H54 (cell line): ENCODE measurements around the gene DBN1.

ENCODE experiments used
- DNase-seq: peaks from one replicate; pipeline ENCODE4 v3.0.0; 2011; ENCODE audit warnings: low spot score, mixed read lengths; ENCODE audit not compliant: insufficient read length
- FAIRE-seq: peaks from 3 replicates; lab custom pipeline; 2011; peaks lifted over from hg19 to GRCh38; lab: Jason Lieb, UNC
- POLR2A ChIP-seq: IDR thresholded peaks from 2 replicates; pipeline ENCODE4 v1.6.1; 2011; ENCODE audit warnings: low read depth, mild to moderate bottlenecking, low read length

DBN1 gene

DNA sequence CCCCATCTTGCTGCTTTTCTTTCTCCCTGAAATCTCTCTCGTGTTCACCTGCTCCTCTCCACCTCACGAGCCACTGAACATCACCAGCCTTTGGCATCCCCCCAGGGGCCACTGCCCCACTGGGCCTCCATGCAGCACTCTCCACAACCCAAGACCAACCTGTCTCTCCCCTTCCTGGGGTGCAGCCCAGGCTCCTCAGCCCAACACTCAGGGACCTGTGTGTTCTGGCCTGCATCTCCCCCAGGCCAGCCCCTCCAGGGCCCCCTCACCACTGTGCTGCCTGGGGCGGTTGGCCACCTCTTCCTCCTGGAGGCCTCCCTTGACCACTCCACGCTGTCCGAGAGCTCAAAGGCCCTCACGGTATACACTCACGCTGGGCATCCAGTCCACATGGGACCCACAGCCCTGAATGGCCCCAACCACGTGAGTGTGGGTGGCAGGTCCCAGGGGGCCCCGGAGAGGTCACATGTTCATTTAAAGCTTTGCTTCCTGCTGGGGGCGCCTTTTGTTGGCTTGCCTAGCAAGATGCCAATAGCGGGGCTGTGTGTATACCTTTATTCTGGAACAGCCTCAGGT is 36.6 kb upstream of the DBN1 start:
- FAIRE-seq (no peak), DNase-seq (no peak)
- TF ChIP-seq POLR2A = no peak

DNA sequence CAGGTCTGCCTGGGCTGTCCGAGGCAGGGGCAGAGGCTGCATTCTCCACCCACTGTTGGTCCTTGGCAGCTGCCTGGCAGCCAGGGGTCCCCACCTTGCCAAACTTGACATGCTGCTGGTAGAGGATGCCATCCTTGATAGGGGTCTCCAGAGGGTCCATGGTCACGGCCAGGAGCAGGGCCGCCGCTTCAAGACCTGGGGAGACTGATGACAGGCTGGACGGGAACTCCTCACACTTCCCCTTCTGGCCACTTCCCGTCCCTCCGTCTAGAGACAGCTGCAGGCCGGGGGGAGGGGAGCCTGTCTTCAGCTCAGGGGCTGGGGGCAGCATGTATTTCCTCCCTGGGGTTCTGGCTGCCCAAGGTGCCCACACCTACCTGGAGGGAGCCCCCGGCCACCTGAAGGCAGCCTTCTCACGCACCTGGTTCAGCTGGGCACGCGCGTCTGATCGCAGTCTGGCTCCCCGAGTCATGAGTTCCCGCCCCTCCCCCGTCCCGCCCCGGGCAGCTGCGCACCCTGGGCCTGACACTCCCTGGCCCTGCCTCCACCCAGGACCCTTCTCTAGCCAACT is 36.0 kb upstream of the DBN1 start, which contains the start of gene DOK3:
TSS of gene DOK3 (minus strand) at position 446 of the 571 bp plus-strand sequence. CDS start at position 160, 286 bp downstream.
- FAIRE-seq (no peak), DNase-seq (no peak)
- no peak for TF ChIP-seq POLR2A

DNA sequence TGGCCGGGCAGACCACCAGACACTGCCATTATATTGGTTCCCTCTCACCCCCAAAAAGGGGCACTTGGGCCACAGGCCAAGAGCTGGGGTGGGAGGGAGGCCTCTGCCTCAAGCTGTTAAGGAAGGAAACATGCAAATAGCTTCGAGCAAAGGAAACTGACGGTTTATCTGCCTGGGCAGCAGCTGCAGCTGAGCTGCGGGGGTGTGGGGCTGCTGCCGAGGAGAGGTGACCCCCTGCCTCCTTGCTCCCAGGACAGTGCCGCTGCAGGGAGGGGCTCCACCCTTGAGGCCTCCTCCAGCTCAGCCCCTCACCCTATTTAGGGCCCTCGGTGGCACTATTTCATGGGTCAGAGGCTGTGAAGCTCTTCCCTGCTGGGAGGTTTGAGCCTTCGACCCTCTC is 35.4 kb upstream of the DBN1 start:
- no peak for TF ChIP-seq POLR2A

DNA sequence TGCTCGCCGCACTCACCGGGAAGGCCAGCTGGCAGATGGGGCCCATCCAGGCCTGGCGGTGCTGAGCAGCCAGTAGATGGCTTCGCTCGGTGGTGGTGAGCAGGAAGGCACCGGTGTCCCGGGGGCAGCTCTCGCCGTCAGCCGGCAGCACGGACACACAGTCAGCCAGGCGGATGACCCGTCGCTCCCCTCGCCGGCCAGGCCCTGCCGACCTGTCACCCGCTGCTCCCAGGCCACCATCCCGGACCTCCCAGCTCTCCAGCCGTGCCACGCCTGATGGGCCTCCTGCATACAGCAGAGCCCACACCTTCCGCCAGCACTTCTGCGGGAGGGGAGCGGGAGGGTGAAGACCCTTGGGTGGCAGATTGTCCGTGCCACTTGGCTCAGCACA is 34.8 kb upstream of the DBN1 start:
- no peak for FAIRE-seq
- DNase-seq = no peak
- no peak for TF ChIP-seq POLR2A

More for the DNA sequence above, 35.4 kb upstream of the DBN1 start:
- no peak for FAIRE-seq
- DNase-seq = no peak

DNA sequence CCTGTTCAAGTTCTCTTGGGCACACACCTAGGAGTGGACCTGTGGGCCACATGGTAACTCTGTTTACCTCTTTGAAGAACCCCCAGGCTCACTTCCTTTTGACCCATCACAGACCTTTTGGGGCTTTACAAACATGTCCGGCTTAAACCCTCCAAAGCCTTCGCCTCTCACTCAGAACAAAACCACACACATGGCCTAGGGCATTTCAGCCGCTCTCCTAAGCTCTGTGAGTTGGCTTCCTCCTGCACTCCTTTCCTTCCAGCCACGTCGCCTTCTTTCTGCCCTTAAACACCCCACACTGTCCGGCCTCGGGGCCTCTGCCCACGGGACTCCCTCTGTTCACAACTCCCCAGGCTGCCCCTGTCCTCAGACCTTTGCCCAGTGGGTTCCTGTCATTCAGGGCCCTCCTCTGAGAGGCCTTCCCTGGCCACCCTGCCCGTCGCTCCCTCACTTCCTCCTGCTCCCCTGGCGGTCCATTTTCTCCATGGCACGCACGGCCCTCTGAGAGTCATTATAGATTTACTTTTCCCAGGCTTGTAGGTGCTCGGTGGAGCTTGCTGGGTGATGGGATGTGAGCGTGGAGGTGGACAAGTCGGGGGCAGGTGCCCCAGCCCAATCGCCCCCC is 34.3 kb upstream of the DBN1 start:
- FAIRE-seq (no peak), DNase-seq (no peak)
- TF ChIP-seq POLR2A = no peak

DNA sequence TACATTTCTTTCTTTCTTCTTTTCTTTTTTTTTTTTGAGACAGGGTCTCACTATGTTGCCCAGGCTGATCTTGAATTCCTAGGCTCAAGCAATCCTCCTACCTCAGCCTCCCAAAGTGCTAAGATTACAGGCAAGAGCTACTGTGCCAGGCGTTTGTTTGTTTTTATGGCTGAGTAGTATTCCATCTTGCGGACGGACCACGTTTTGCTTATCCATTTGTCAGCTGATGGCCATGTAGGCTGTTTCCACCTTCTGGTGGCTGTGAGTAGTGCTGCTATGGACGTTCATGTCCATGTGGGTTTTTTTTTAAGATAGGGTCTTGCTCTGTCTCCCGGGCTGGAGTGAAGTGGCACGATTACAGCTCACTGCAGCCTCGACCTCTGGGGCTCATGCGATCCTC is 33.7 kb upstream of the DBN1 start:
- TF ChIP-seq POLR2A = no peak
- DNase-seq (no peak), FAIRE-seq (no peak)

DNA sequence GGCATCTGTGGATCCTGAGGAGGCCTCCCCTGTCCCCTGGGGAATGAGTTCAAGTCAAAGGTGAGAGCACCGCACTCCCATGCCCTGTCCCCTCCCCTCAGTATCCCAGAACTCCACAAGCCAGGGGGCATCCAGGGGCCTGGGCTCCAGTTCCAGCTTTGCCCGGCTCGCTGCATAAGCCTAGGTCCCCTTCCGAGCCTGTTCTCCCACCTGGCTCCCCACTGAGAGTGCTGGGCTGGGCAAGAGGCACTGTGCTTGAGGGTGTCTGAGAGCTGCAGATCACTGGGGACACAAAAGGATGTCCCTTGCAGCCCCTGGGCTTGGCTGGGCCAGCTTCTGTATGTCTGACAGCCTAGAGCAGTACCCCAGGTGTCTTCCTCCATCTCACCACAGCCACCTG is 31.6 kb upstream of the DBN1 start:
- no peak for TF ChIP-seq POLR2A
- DNase-seq (no peak), FAIRE-seq (no peak)

DNA sequence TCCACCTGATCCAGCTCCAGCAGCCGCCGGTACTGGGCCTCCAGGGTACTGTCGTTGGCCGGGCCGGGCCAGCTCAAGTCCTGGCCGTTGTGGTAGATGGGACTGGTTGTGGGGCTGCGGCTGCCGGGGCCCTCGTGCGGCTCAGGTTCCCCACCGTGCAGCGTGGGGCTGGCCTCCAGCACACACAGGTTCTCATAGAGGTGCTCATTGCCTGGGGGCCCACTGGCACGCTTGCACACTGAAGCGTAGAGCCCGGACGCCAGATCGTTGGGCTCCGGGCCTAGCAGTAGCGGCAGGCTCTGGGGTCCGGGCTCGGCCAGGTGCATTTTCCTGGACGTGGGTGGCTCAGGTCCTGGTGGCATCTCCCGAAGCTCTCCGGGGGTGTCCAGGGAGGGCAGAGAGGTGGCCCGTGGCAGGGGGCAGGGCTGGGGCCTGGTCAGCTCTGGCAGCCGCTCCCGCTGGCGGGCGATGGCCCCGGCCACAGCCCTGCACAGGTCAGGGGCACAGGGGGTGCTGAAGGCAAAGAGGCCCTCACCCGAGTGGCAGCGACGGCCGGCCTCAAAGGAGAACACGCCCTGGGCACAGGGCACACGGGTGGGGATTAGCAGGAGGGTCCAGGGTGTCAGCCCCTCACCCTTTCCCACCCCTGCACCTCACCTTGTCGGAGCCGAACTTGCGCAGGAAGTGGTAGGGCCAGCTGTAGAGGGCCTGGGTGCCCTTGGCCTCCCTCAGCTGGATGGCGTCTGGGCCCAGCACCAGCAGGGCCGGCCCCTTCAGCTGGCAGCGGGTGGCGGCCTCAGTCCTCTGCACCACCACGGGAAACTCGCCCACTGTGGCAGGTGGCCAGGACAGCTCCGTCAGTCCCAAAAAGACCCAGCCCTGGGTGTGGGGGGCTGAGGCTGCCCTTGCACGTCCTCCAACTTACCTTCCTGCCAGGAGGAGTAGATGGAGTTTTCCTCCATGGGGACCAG is 30.9 kb upstream of the DBN1 start:
- FAIRE-seq (no peak), DNase-seq (no peak)
- no peak for TF ChIP-seq POLR2A

DNA sequence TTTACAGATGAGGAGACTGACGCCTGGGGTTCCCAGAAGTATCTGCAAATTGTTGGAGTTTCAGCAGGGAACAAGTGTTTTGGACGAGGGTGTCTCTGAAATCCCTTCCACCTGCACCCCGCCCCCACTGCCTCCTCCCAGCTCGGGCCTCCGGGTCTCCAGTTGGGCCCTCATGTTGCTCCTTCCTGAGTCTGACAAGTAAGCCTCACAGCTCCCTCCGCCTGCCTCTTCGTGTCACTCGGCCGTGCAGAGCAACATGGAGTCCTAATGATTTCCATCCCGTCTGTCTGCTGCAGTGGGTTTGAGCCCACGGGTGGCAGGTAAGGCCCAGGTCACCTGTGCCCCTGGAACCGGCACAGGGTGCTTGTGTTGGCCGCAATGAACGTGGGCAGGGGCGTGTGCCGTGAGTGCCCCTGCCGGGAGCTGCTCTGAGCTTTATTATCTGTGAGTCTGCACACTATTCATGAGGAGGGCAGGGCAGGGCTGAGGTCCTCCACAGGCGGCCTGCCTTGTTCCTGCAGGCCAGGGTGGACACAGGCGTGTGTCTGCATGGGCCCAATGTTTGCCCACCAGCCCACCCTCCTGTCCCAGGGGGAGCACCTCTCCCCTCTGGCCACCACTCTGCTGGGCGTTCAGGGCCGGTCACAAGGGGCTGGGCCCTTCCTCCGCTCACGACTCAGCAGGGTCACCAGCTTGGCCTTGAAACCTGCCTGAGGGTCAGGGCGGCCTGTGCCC is 30.1 kb upstream of the DBN1 start:
- DNase-seq (no peak), FAIRE-seq (no peak)
- no peak for TF ChIP-seq POLR2A

DNA sequence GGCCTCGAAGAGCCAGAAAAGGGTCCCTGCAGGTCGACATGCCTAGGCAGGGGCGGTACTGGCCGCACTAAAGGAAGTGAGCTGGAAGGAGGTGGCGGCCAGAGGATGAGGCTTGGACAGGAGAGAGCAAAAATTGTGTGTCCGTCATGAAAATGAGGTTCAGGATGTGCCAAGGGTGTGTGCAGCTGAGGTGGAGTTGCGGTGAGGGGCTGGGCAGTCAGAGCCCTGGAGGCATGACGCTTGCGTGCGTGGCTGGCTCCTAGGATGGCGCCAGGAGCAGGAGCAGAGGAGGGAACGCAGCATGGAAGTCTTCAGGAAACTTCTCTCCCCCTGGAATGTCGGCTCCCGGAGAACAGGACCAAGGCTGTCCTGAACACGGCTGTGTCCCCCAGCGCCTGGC is 29.5 kb upstream of the DBN1 start:
- TF ChIP-seq POLR2A = no peak
- DNase-seq (no peak), FAIRE-seq (no peak)

DNA sequence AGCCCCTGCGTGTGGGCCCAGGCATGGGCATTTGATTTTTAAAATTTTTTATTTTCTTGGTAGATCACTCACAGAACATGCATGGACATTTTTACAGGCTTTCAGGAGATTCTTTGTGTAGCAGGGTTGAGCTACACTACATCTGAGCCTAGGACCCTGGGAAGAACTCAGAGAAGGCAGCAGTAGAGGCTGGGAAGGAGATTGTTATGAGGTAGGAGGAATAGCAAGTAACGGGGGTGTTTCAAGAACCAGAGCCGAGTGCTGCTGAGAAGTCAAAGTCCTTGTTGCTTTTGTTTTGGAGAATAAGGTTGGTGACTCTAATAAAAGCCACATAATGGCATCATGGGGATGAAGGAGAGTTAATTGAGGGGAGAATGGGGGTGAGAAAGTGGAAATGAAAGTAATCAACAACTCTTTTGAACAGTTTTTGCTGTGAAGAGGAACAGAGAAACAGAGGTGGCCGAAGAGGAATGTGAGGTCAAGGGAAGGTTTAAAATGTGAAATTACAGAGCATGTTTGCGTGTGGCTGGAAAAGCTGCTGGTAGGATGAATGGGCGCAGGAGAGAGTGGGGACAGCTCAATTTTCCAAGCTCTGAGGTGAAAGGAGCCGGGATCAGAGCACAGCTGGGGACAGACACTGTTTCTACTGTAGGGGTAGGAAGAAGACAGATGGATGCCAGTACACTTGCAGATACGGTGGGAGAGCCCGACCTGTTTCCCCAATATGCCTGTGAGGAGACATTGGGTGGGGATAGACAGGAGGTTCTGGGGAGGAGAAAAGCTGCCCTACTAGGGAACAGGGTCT is 28.6 kb upstream of the DBN1 start:
- TF ChIP-seq POLR2A = no peak
- FAIRE-seq (no peak), DNase-seq (no peak)

DNA sequence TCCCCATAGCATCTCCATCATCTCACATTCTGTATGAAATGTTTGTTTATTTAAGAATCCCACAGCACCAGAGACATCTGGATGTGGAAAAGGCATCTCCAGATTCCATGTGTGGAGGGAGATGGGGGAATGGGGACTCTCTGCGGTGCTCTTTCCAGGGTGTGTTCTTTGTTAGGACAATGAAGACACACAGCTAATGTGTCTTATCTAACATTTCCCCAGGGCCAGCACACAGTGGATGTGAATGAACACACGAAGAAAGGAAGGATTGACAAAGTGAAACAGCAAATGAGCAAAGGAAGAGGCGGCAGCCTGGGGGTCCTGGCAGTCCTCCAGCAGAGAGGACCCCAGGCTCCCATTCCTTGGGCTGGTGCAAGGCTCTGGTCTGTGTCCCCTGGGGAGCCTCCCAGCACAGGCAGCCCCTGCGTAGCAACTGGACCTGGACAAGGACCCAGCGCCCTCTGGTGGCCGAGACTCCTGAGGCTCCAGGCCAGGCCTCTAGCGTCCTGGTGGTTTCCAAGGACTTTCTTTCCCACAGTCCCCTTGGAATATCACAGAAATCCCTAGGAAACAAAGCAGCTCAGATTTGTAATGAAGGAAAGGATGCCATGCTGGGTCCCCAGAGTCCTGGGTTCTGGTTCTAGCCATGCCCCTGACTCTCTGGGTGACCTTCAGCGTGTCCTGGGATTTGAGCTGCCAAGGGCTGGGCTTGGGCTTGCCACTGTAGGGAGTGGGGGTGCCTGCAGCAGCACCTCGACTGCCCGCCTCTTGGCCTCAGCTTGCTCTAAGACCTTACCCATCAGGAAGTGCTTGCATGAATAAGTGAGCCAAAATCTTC is 27.5 kb upstream of the DBN1 start:
- FAIRE-seq = no peak
- DNase-seq = peak; percentile 94
- TF ChIP-seq POLR2A = 0 out of 2 replicates have a peak, but pooled peaks have one; percentile 19

DNA sequence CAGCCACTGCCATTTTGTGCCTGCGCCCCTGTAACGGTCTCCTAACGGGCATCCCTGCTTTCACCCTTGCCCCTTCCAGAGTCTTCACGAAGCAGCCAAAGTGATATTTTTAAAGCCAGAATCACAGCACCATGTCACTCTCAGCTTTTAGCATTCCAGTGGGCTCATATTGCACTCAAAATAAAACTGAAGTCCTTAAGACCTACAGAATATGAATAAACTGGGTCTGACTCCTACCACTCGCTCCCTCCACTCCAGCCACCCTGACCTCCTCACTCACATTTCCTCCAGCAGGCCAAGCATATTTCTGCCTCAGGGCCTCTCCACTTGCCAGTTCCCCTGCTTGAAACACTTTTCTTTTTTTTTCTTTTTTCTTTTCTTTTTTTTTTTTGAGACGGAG is 26.4 kb upstream of the DBN1 start:
- no peak for DNase-seq
- TF ChIP-seq POLR2A = no peak
- no peak for FAIRE-seq
